Peyer's patch (tissue), 4 donors: ENCODE data around the gene CD72. TPM values are rescaled to one million over a fixed set of nuclear protein-coding genes. Genes with fewer than 3 reads are reported as not detected.

Experiments used
- DNase-seq, 3 donors: peaks; one replicate each; pipeline ENCODE4 v3.0.0-alpha.2; 2017 to 2019
- H3K27ac ChIP-seq, 4 donors: fragments of 200-600 bp; sonication (generic); one replicate each; pipeline ENCODE4 v1.5.1; 2016 to 2019
- H3K27me3 ChIP-seq, 2 donors: fragments of 200-600 bp; sonication (generic); one replicate each; pipeline ENCODE4 v1.5.1; 2019
- H3K36me3 ChIP-seq, 3 donors: fragments of 200-600 bp; sonication (generic); one replicate each; pipeline ENCODE4 v1.5.1; 2016 to 2019
- H3K4me1 ChIP-seq, 4 donors: fragments of 200-600 bp; sonication (generic); one replicate each; pipeline ENCODE4 v1.5.1; 2016 to 2019
- H3K4me3 ChIP-seq, 4 donors: fragments of 200-600 bp; sonication (generic); 1 replicate in 3 of 4; 2 replicates in 1 of 4; pipeline ENCODE4 v1.5.1; 2016 to 2019; ENCODE audit warnings: mild to moderate bottlenecking in 1 of 4
- H3K9me3 ChIP-seq, 4 donors: fragments of 200-600 bp; sonication (generic); one replicate each; pipeline ENCODE4 v1.5.1; 2016 to 2019; ENCODE audit warnings: mild to moderate bottlenecking in 1 of 4
- CTCF ChIP-seq, 6 experiments: fragments of 450-650 bp in 4 of 6; fragments of 200-600 bp in 2 of 6; sonication (generic) in 1 of 6; IDR thresholded peaks; one replicate each; pipeline ENCODE4 v1.5.1; 2017 to 2019; ENCODE audit warnings: antibody characterized with exemption in 6 of 6, mild to moderate bottlenecking in 3 of 6, moderate library complexity in 1 of 6
- POLR2A ChIP-seq, 2 donors: fragments of 450-650 bp; IDR thresholded peaks; one replicate each; pipeline ENCODE4 v1.5.1; 2017; ENCODE audit warnings: antibody characterized with exemption in 2 of 2, mild to moderate bottlenecking in 2 of 2, moderate library complexity in 2 of 2
- total RNA-seq, 4 donors: library from RNA; depleted of rRNA; stranded (reverse); fragments of >200 nt; gene quantifications; one replicate each; pipeline ENCODE4 v1.1.0, GENCODE V29; 2016

CD72 gene
- total RNA-seq, 4 donors from 2014 or later = 2.3 to 62.7 (median 4.4) TPM

- H3K36me3 ChIP-seq = peaks cover 0 to 34% (median 0%) of the 10 kb centered on the region in 3 donors
- H3K27me3 ChIP-seq = no peaks in the 10 kb centered on the region
- peak overlapping the region; percentile 95 to 98 (median 96) for H3K27ac ChIP-seq
- H3K9me3 ChIP-seq = no peaks in the 10 kb centered on the region
- no peak for TF ChIP-seq POLR2A (IDR thresholded peaks at IDR 0.05)
- no peak for TF ChIP-seq CTCF (IDR thresholded peaks at IDR 0.05)
- H3K4me3 ChIP-seq = peak overlapping the region; percentile 88 to 92 (median 92)
- DNase-seq = peak; percentile 59 to 71 (median 63)
- H3K4me1 ChIP-seq = peaks cover 0 to 23% (median 6%) of the 10 kb centered on the region in 4 donors
Observed at GRCh38 chr9:35605351-35606137, 12.7 kb downstream of the CD72 start.

GRCh38 chr9:35604578-35605350 lies 13.4 kb downstream of the CD72 start, which contains the start of gene TESK1:
Gene TESK1, plus strand, starts transcription at chr9:35605262. Its CDS starts 358 bp downstream, at chr9:35605620.
- TF ChIP-seq POLR2A (IDR thresholded peaks at IDR 0.05) (peak; percentile 12 to 22), CTCF (IDR thresholded peaks at IDR 0.05) (no peak)
- peak; percentile 83 to 93 (median 91) for DNase-seq

GRCh38 chr9:35603986-35604577 lies 14.1 kb downstream of the CD72 start:
- H3K36me3 ChIP-seq = peaks cover 0 to 20% (median 0%) of the 10 kb centered on the region in 3 donors
- H3K27me3 ChIP-seq = no peaks in the 10 kb centered on the region
- peak overlapping the region; percentile 95 to 98 (median 96) for H3K27ac ChIP-seq
- H3K4me1 ChIP-seq = peaks cover 0 to 23% (median 9%) of the 10 kb centered on the region in 4 donors
- TF ChIP-seq POLR2A (IDR thresholded peaks at IDR 0.05) (peak; percentile 17 to 72), CTCF (IDR thresholded peaks at IDR 0.05) (peak; percentile 91 to 99 (median 96))
- H3K4me3 ChIP-seq = peak overlapping the region; percentile 88 to 92 (median 92)
- H3K9me3 ChIP-seq = no peaks in the 10 kb centered on the region
- peak; percentile 99 to 100 (median 100) for DNase-seq

More at GRCh38 chr9:35604578-35605350, 13.4 kb downstream of the CD72 start, which contains the start of gene TESK1:
- H3K27me3 ChIP-seq = no peaks in the 10 kb centered on the region
- H3K4me1 ChIP-seq = peaks cover 0 to 23% (median 8%) of the 10 kb centered on the region in 4 donors
- H3K27ac ChIP-seq = peak within 1 kb of the TSS; percentile 95 to 98 (median 96)
- H3K9me3 ChIP-seq = no peaks in the 10 kb centered on the region
- peak within 1 kb of the TSS; percentile 88 to 92 (median 92) for H3K4me3 ChIP-seq
- peaks cover 0 to 27% (median 0%) of the 10 kb centered on the region in 3 donors for H3K36me3 ChIP-seq

- Histone ChIP-seq H3K4me3 (peak overlapping the region; percentile 23 to 92 (median 66)), H3K27ac (peak overlapping the region; percentile 75 to 98 (median 96)), H3K9me3 (no peaks in the 10 kb centered on the region), H3K4me1 (peaks cover 0 to 23% (median 11%) of the 10 kb centered on the region in 4 donors), H3K36me3 (peaks cover 0 to 15% (median 0%) of the 10 kb centered on the region in 3 donors), H3K27me3 (no peaks in the 10 kb centered on the region)
- TF ChIP-seq CTCF (IDR thresholded peaks at IDR 0.05) (no peak), POLR2A (IDR thresholded peaks at IDR 0.05) (peak in 1 of 2 donors; percentile 36)
- DNase-seq = peak in 2 of 3 donors; percentile 46 to 79
Observed at GRCh38 chr9:35603506-35603985, 14.7 kb downstream of the CD72 start.
